GM21737 (cell line): ENCODE measurements around the gene PSKH1.

Experiments
- ATAC-seq: cut with Tn5 transposase; IDR thresholded peaks from one replicate; pipeline ENCODE4 v1.9.1; 2021; ENCODE audit warnings: mild to moderate bottlenecking, moderate library complexity; ENCODE audit not compliant: unreplicated experiment

PSKH1 gene

GRCh38 chr16:67922740-67923139 is 29.7 kb downstream of the PSKH1 start:
- ATAC-seq, result no peak

GRCh38 chr16:67923414-67924116 is 30.5 kb downstream of the PSKH1 start:
- ATAC-seq, result no peak

- no peak for ATAC-seq
These were observed 31.3 kb downstream of the PSKH1 start for GRCh38 chr16:67924140-67924906.

- no peak for ATAC-seq
These were observed 33.2 kb downstream of the PSKH1 start for GRCh38 chr16:67926181-67926750.

GRCh38 chr16:67927131-67927941 is 34.3 kb downstream of the PSKH1 start:
- no peak for ATAC-seq

- no peak for ATAC-seq
These were observed 35.1 kb downstream of the PSKH1 start for GRCh38 chr16:67928147-67928546.

- no peak for ATAC-seq
These were observed 35.7 kb downstream of the PSKH1 start for GRCh38 chr16:67928561-67929364.

GRCh38 chr16:67930191-67930590 is 37.1 kb downstream of the PSKH1 start:
- no peak for ATAC-seq

- ATAC-seq, result no peak
These were observed 37.7 kb downstream of the PSKH1 start for GRCh38 chr16:67930678-67931211.

GRCh38 chr16:67931712-67932461 is 38.8 kb downstream of the PSKH1 start, which contains the start of gene CTRL:
Gene CTRL (minus strand): TSS chr16:67931862. CDS start chr16:67931852, 10 bp downstream.
- ATAC-seq, result no peak

GRCh38 chr16:67932462-67932840 is 39.4 kb downstream of the PSKH1 start:
- no peak for ATAC-seq

GRCh38 chr16:67933805-67934204 is 40.8 kb downstream of the PSKH1 start:
- no peak for ATAC-seq

GRCh38 chr16:67934306-67935100 is 41.4 kb downstream of the PSKH1 start:
- no peak for ATAC-seq

- ATAC-seq, result no peak
These were observed 42.0 kb downstream of the PSKH1 start for GRCh38 chr16:67935101-67935401.

GRCh38 chr16:67935402-67936123 is 42.5 kb downstream of the PSKH1 start:
- ATAC-seq, result peak; percentile 87

GRCh38 chr16:67936124-67936879 is 43.2 kb downstream of the PSKH1 start, which contains the start of gene PSMB10:
Gene PSMB10 (minus strand): TSS chr16:67936850. CDS start chr16:67936749, 101 bp downstream.
- no peak for ATAC-seq
